Parathyroid adenoma (tissue), 2 donors: ENCODE results near the gene OTOR.
A peak's percentile ranks its signal among the peaks of the same experiment; 100 is the strongest.

Source experiments
- H2AFZ ChIP-seq: fragments of 300-600 bp; sonication (generic); one replicate; pipeline ENCODE4 v1.7.0; 2017; ENCODE audit warnings: antibody characterized with exemption, mild to moderate bottlenecking
- H3K27ac ChIP-seq: fragments of 300-600 bp; sonication (generic); one replicate; pipeline ENCODE4 v1.7.0; 2017
- H3K27me3 ChIP-seq: fragments of 300-600 bp; sonication (generic); one replicate; pipeline ENCODE4 v1.7.0; 2017; ENCODE audit warnings: low read length; ENCODE audit not compliant: control insufficient read depth, insufficient read depth
- H3K36me3 ChIP-seq: fragments of 300-600 bp; sonication (generic); one replicate; pipeline ENCODE4 v1.7.0; 2017; ENCODE audit warnings: low read length; ENCODE audit not compliant: control insufficient read depth, insufficient read depth
- H3K4me1 ChIP-seq: fragments of 300-600 bp; sonication (generic); one replicate; pipeline ENCODE4 v1.7.0; 2017; ENCODE audit warnings: control low read depth
- H3K4me2 ChIP-seq: fragments of 300-600 bp; sonication (generic); one replicate; pipeline ENCODE4 v1.7.0; 2017; ENCODE audit warnings: low read length
- H3K4me3 ChIP-seq: fragments of 300-600 bp; sonication (generic); one replicate; pipeline ENCODE4 v1.7.0; 2017; ENCODE audit warnings: low read depth, low read length
- H3K79me2 ChIP-seq: fragments of 300-600 bp; sonication (generic); one replicate; pipeline ENCODE4 v1.7.0; 2017; ENCODE audit warnings: control low read depth
- H3K9ac ChIP-seq: fragments of 300-600 bp; sonication (generic); one replicate; pipeline ENCODE4 v1.7.0; 2017; ENCODE audit warnings: mild to moderate bottlenecking
- H3K9me3 ChIP-seq: fragments of 300-600 bp; sonication (generic); one replicate; pipeline ENCODE4 v1.7.0; 2017; ENCODE audit warnings: low read length; ENCODE audit not compliant: control insufficient read depth
- CTCF ChIP-seq: fragments of 300-600 bp; sonication (generic); IDR thresholded peaks from one replicate; pipeline ENCODE4 v1.7.0; 2017; ENCODE audit warnings: antibody characterized with exemption, mild to moderate bottlenecking
- donor health status: primary hyperparathyroidism.

The OTOR gene

GRCh38 chr20:16713066-16713465, 35.1 kb upstream of the OTOR start:
- Histone ChIP-seq H3K27me3 (no peaks in the 10 kb centered on the region), H3K4me3 (no peak overlapping the region), H3K4me2 (no peak overlapping the region), H3K9me3 (no peaks in the 10 kb centered on the region), H3K36me3 (no peaks in the 10 kb centered on the region), H3K27ac (no peak overlapping the region), H3K9ac (no peak overlapping the region), H3K79me2 (no peaks in the 10 kb centered on the region), H2AFZ (no peak overlapping the region), H3K4me1 (no peaks in the 10 kb centered on the region)
- TF ChIP-seq CTCF: no peak

- H3K4me2 ChIP-seq: no peak overlapping the region
- no peaks in the 10 kb centered on the region for H3K9me3 ChIP-seq
- no peak overlapping the region for H3K4me3 ChIP-seq
- TF ChIP-seq CTCF: no peak
- H3K27me3 ChIP-seq: no peaks in the 10 kb centered on the region
- no peak overlapping the region for H2AFZ ChIP-seq
- no peak overlapping the region for H3K9ac ChIP-seq
- H3K36me3 ChIP-seq: no peaks in the 10 kb centered on the region
- no peaks in the 10 kb centered on the region for H3K4me1 ChIP-seq
- H3K27ac ChIP-seq: no peak overlapping the region
- H3K79me2 ChIP-seq: no peaks in the 10 kb centered on the region
These were observed 33.9 kb upstream of the OTOR start for GRCh38 chr20:16714242-16714641.

GRCh38 chr20:16714751-16715150, 33.4 kb upstream of the OTOR start:
- no peak for TF ChIP-seq CTCF
- Histone ChIP-seq H3K4me3 (no peak overlapping the region), H3K9ac (no peak overlapping the region)

GRCh38 chr20:16719421-16719820, 28.7 kb upstream of the OTOR start:
- H3K9me3 ChIP-seq: no peaks in the 10 kb centered on the region
- H3K4me1 ChIP-seq: no peaks in the 10 kb centered on the region
- H3K4me2 ChIP-seq: no peak overlapping the region
- no peaks in the 10 kb centered on the region for H3K79me2 ChIP-seq
- H3K9ac ChIP-seq: no peak overlapping the region
- H3K36me3 ChIP-seq: no peaks in the 10 kb centered on the region
- no peak overlapping the region for H3K4me3 ChIP-seq
- TF ChIP-seq CTCF: no peak
- H2AFZ ChIP-seq: no peak overlapping the region
- no peaks in the 10 kb centered on the region for H3K27me3 ChIP-seq
- H3K27ac ChIP-seq: no peak overlapping the region

More at GRCh38 chr20:16714751-16715150, 33.4 kb upstream of the OTOR start:
- H2AFZ ChIP-seq: no peak overlapping the region
- no peak overlapping the region for H3K4me2 ChIP-seq
- no peak overlapping the region for H3K27ac ChIP-seq
- no peaks in the 10 kb centered on the region for H3K79me2 ChIP-seq
- H3K4me1 ChIP-seq: no peaks in the 10 kb centered on the region
- no peaks in the 10 kb centered on the region for H3K36me3 ChIP-seq
- no peaks in the 10 kb centered on the region for H3K27me3 ChIP-seq
- no peaks in the 10 kb centered on the region for H3K9me3 ChIP-seq

- Histone ChIP-seq H3K4me2 (peak overlapping the region; percentile 92), H3K9me3 (no peaks in the 10 kb centered on the region), H3K27ac (no peak overlapping the region), H3K27me3 (no peaks in the 10 kb centered on the region), H3K4me1 (no peaks in the 10 kb centered on the region), H2AFZ (peak overlapping the region; percentile 95), H3K79me2 (peaks cover 17% of the 10 kb centered on the region), H3K9ac (no peak overlapping the region), H3K36me3 (no peaks in the 10 kb centered on the region), H3K4me3 (peak overlapping the region; percentile 83)
- TF ChIP-seq CTCF: no peak
These were observed 19.1 kb upstream of the OTOR start for GRCh38 chr20:16729080-16729479.
